Ascending aorta (tissue), 2 donors: ENCODE results near the gene CTSD. TPM values are rescaled to one million over a fixed set of nuclear protein-coding genes. Genes with fewer than 3 reads are reported as not detected.

Experiments
- DNase-seq, 2 donors: peaks; one replicate each; pipeline ENCODE4 v3.0.0-alpha.2; 2019; ENCODE audit warnings: low spot score in 2 of 2
- H3K27ac ChIP-seq, 2 donors: fragments of 200-600 bp; sonication (generic); one replicate each; pipeline ENCODE4 v1.5.1; 2016 to 2017; ENCODE audit warnings: mild to moderate bottlenecking in 1 of 2
- H3K27me3 ChIP-seq: fragments of 200-600 bp; sonication (generic); one replicate; pipeline ENCODE4 v1.5.1; 2017
- H3K36me3 ChIP-seq, 2 donors: fragments of 200-600 bp; sonication (generic); one replicate each; pipeline ENCODE4 v1.5.1; 2016
- H3K4me1 ChIP-seq, 2 donors: fragments of 200-600 bp; sonication (generic); one replicate each; pipeline ENCODE4 v1.5.1; 2016 to 2017; ENCODE audit warnings: mild to moderate bottlenecking in 1 of 2
- H3K4me3 ChIP-seq, 2 donors: fragments of 200-600 bp; sonication (generic); one replicate each; pipeline ENCODE4 v1.5.1; 2016 to 2017; ENCODE audit warnings: mild to moderate bottlenecking in 1 of 2
- H3K9me3 ChIP-seq, 2 donors: fragments of 200-600 bp; sonication (generic); one replicate each; pipeline ENCODE4 v1.5.1; 2016
- CTCF ChIP-seq, 3 experiments: fragments of 200-600 bp in 2 of 3; fragments of 450-650 bp in 1 of 3; sonication (generic) in 2 of 3; IDR thresholded peaks; one replicate each; pipeline ENCODE4 v1.5.1; 2016 to 2019; ENCODE audit warnings: antibody characterized with exemption in 3 of 3, mild to moderate bottlenecking in 1 of 3, moderate library complexity in 1 of 3
- intact Hi-C: fragments of 100-400 bp; cut with DNase I; formaldehyde crosslinking; loops from one replicate; pipeline ENCODE4 v1.15.1; 2023
- total RNA-seq: library from RNA; depleted of rRNA; stranded (reverse); fragments of >200 nt; gene quantifications from one replicate; pipeline ENCODE4 v1.1.0, GENCODE V29; 2016

Gene CTSD
- total RNA-seq, 1 donor from 2014 or later = 777 TPM

- Histone ChIP-seq H3K4me1 (peaks cover 10 to 27% of the 10 kb centered on the region in 2 donors), H3K4me3 (no peak overlapping the region), H3K27me3 (no peaks in the 10 kb centered on the region), H3K27ac (peak overlapping the region; percentile 96 to 97), H3K36me3 (peaks cover 51 to 54% of the 10 kb centered on the region in 2 donors), H3K9me3 (no peaks in the 10 kb centered on the region)
- DNase-seq = no peak
- TF ChIP-seq CTCF (IDR thresholded peaks at IDR 0.05) = no peak
- intact Hi-C loops = loop anchor here (5.0 kb wide), 2 partner anchors 124 to 206 kb away; no protein-coding TSS in a partner anchor
Observed at GRCh38 chr11:1752907-1753228, 10.9 kb downstream of the CTSD start.

GRCh38 chr11:1751999-1752906 is 11.5 kb downstream of the CTSD start:
- peak in 1 of 2 donors; percentile 59 for DNase-seq
- H3K27me3 ChIP-seq = no peaks in the 10 kb centered on the region
- peaks cover 14 to 33% of the 10 kb centered on the region in 2 donors for H3K4me1 ChIP-seq
- intact Hi-C loops = loop anchor here (5.0 kb wide), 2 partner anchors 125 to 205 kb away; no protein-coding TSS in a partner anchor
- no peaks in the 10 kb centered on the region for H3K9me3 ChIP-seq
- H3K27ac ChIP-seq = peak overlapping the region; percentile 96 to 97
- no peak for TF ChIP-seq CTCF (IDR thresholded peaks at IDR 0.05)
- no peak overlapping the region for H3K4me3 ChIP-seq
- H3K36me3 ChIP-seq = peaks cover 46 to 48% of the 10 kb centered on the region in 2 donors

- no peaks in the 10 kb centered on the region for H3K27me3 ChIP-seq
- peaks cover 18 to 36% of the 10 kb centered on the region in 2 donors for H3K4me1 ChIP-seq
- intact Hi-C loops = loop anchor here (5.0 kb wide), 2 partner anchors 126 to 204 kb away; no protein-coding TSS in a partner anchor
- no peaks in the 10 kb centered on the region for H3K9me3 ChIP-seq
- no peak for TF ChIP-seq CTCF (IDR thresholded peaks at IDR 0.05)
- H3K4me3 ChIP-seq = no peak overlapping the region
- H3K36me3 ChIP-seq = peaks cover 39 to 41% of the 10 kb centered on the region in 2 donors
- peak in 1 of 2 donors; percentile 60 for DNase-seq
- peak overlapping the region; percentile 96 to 97 for H3K27ac ChIP-seq
Observed at GRCh38 chr11:1751531-1751921, 12.2 kb downstream of the CTSD start.

- no peak for TF ChIP-seq CTCF (IDR thresholded peaks at IDR 0.05)
- H3K27ac ChIP-seq = peak overlapping the region; percentile 96 to 97
- H3K36me3 ChIP-seq = peaks cover 34 to 37% of the 10 kb centered on the region in 2 donors
- intact Hi-C loops = loop anchor here (1.0 to 5.0 kb wide), 3 partner anchors 79 to 204 kb away; no protein-coding TSS in a partner anchor
- H3K4me1 ChIP-seq = peaks cover 18 to 34% of the 10 kb centered on the region in 2 donors
- H3K27me3 ChIP-seq = no peaks in the 10 kb centered on the region
- H3K9me3 ChIP-seq = no peaks in the 10 kb centered on the region
- peak overlapping the region in 1 of 2 donors; percentile 80 for H3K4me3 ChIP-seq
- DNase-seq = peak in 1 of 2 donors; percentile 76
Observed at GRCh38 chr11:1750840-1751530, 12.7 kb downstream of the CTSD start.

GRCh38 chr11:1750481-1750839 is 13.3 kb downstream of the CTSD start, which contains the start of gene IFITM10:
IFITM10 (minus strand) TSS chr11:1750595; CDS start chr11:1750442, 153 bp downstream.
- intact Hi-C loops = loop anchor here (1.0 to 5.0 kb wide), 3 partner anchors 80 to 203 kb away; no protein-coding TSS in a partner anchor
- peaks cover 29 to 35% of the 10 kb centered on the region in 2 donors for H3K36me3 ChIP-seq

More at GRCh38 chr11:1750481-1750839, 13.3 kb downstream of the CTSD start, which contains the start of gene IFITM10:
- H3K4me3 ChIP-seq = peak within 1 kb of the TSS; percentile 68 to 80
- H3K4me1 ChIP-seq = peaks cover 18 to 34% of the 10 kb centered on the region in 2 donors
- TF ChIP-seq CTCF (IDR thresholded peaks at IDR 0.05) = no peak
- peak within 1 kb of the TSS; percentile 96 to 97 for H3K27ac ChIP-seq
- H3K9me3 ChIP-seq = no peaks in the 10 kb centered on the region
- DNase-seq = no peak
- H3K27me3 ChIP-seq = no peaks in the 10 kb centered on the region
